HCEC 1CT (cell line): Measurements from ENCODE around the gene CTSD.

Experiments
- DNase-seq: peaks from one replicate; pipeline ENCODE4 v3.0.0-alpha.2; 2017

The CTSD gene

GRCh38 chr11:1768141-1768469 is 4.4 kb upstream of the CTSD start:
- no peak for DNase-seq

- no peak for DNase-seq
Measured at GRCh38 chr11:1767399-1768140, 3.8 kb upstream of the CTSD start.

GRCh38 chr11:1766719-1767398 is 3.1 kb upstream of the CTSD start:
- no peak for DNase-seq

- DNase-seq, result no peak
Measured at GRCh38 chr11:1765871-1766718, 2.4 kb upstream of the CTSD start.

- DNase-seq, result no peak
Measured at GRCh38 chr11:1763336-1763795, 361 bp downstream of the CTSD start.

- no peak for DNase-seq
Measured at GRCh38 chr11:1762537-1763302, 1.0 kb downstream of the CTSD start.

- DNase-seq, result no peak
Measured at GRCh38 chr11:1761857-1762536, 1.7 kb downstream of the CTSD start.

- no peak for DNase-seq
Measured at GRCh38 chr11:1761110-1761856, 2.4 kb downstream of the CTSD start.

GRCh38 chr11:1760351-1761109 is 3.2 kb downstream of the CTSD start:
- DNase-seq, result no peak

GRCh38 chr11:1759851-1760220 is 3.9 kb downstream of the CTSD start:
- DNase-seq, result no peak

GRCh38 chr11:1759151-1759850 is 4.4 kb downstream of the CTSD start:
- no peak for DNase-seq

- no peak for DNase-seq
Measured at GRCh38 chr11:1758611-1759150, 5.0 kb downstream of the CTSD start.

- no peak for DNase-seq
Measured at GRCh38 chr11:1757861-1758610, 5.7 kb downstream of the CTSD start.

GRCh38 chr11:1756791-1757771 is 6.6 kb downstream of the CTSD start:
- no peak for DNase-seq

- DNase-seq, result no peak
Measured at GRCh38 chr11:1755692-1756561, 7.8 kb downstream of the CTSD start.

GRCh38 chr11:1755344-1755691 is 8.4 kb downstream of the CTSD start:
- no peak for DNase-seq
